Calu3 (cell line): ENCODE data around the gene FAM13B. TPM values are rescaled to one million over a fixed set of nuclear protein-coding genes. Genes with fewer than 3 reads are reported as not detected.

Experiments used
- BruUV-seq: library from RNA; stranded (reverse); fragments of 400-500 nt; replicated peaks from 2 replicates; lab custom pipeline; 2021; lab: Mats Ljungman, UMichigan
- CTCF ChIA-PET: fragments of 300-600 bp; sonication (Branson Sonifier 250); formaldehyde crosslinking; loops from one replicate; lab custom pipeline; 2022; ENCODE audit warnings: antibody characterized with exemption; lab: Charles Lee
- DNase-seq: peaks from one replicate; pipeline ENCODE4 v3.0.0; 2022
- H3K27ac Mint-ChIP-seq: one replicate; pipeline ENCODE4 v1.8.0; 2022; ENCODE audit warnings: mixed read lengths; ENCODE audit not compliant: unreplicated experiment
- H3K27me3 Mint-ChIP-seq: one replicate; pipeline ENCODE4 v1.8.0; 2022; ENCODE audit warnings: mixed read lengths; ENCODE audit not compliant: unreplicated experiment
- H3K36me3 Mint-ChIP-seq: one replicate; pipeline ENCODE4 v1.8.0; 2022; ENCODE audit warnings: mild to moderate bottlenecking, moderate library complexity, mixed read lengths; ENCODE audit not compliant: insufficient read depth, unreplicated experiment
- H3K4me1 Mint-ChIP-seq: one replicate; pipeline ENCODE4 v1.8.0; 2022; ENCODE audit warnings: mild to moderate bottlenecking, low read depth, mixed read lengths; ENCODE audit not compliant: unreplicated experiment
- H3K4me3 Mint-ChIP-seq: one replicate; pipeline ENCODE4 v1.8.0; 2022; ENCODE audit warnings: mild to moderate bottlenecking, low read depth, moderate library complexity, mixed read lengths; ENCODE audit not compliant: unreplicated experiment
- H3K9me3 Mint-ChIP-seq: one replicate; pipeline ENCODE4 v1.8.0; 2022; ENCODE audit warnings: low read depth, mixed read lengths; ENCODE audit not compliant: unreplicated experiment
- CTCF ChIP-seq: fragments of 200-600 bp; IDR thresholded peaks from one replicate; pipeline ENCODE4 v1.8.0; 2022; ENCODE audit warnings: antibody characterized with exemption; ENCODE audit not compliant: unreplicated experiment
- intact Hi-C: fragments of 100-400 bp; cut with micrococcal nuclease; formaldehyde crosslinking; loops from one replicate; pipeline ENCODE4 v1.10.0; 2022; ENCODE audit not compliant: unreplicated experiment
- total RNA-seq: library from RNA; stranded (reverse); gene quantifications from 2 replicates; pipeline ENCODE4 v1.2.3, GENCODE V29; 2022

The FAM13B gene
- total RNA-seq, 1 experiment from 2014 or later: 34.9 TPM

- no peaks in the 10 kb centered on the region for H3K9me3 Mint-ChIP-seq
- CTCF ChIA-PET: interaction anchor here (0.6 to 2.9 kb wide), 8 partner anchors 8 to 439 kb away, joined by 3 to 20 read pairs (median 4); no protein-coding TSS in a partner anchor
- no peak overlapping the region for H3K4me3 Mint-ChIP-seq
- H3K4me1 Mint-ChIP-seq: no peaks in the 10 kb centered on the region
- no peak overlapping the region for H3K27ac Mint-ChIP-seq
- DNase-seq: peak; percentile 93
- H3K36me3 Mint-ChIP-seq: no peaks in the 10 kb centered on the region
- BruUV-seq: no TSS peak
- peak; percentile 77 for TF ChIP-seq CTCF
- intact Hi-C loops: loop anchor here (1.0 to 10.0 kb wide), 3 partner anchors 33 to 440 kb away; no protein-coding TSS in a partner anchor
- peaks cover 11% of the 10 kb centered on the region for H3K27me3 Mint-ChIP-seq
These were observed 36.1 kb upstream of the FAM13B start for GRCh38 chr5:138068742-138069600.

- no TSS peak for BruUV-seq
- DNase-seq: no peak
- CTCF ChIA-PET: interaction anchor here (0.6 to 2.9 kb wide), 4 partner anchors 32 to 438 kb away, joined by 3 to 20 read pairs (median 6); no protein-coding TSS in a partner anchor
- H3K36me3 Mint-ChIP-seq: no peaks in the 10 kb centered on the region
- no peak for TF ChIP-seq CTCF
- no peak overlapping the region for H3K4me3 Mint-ChIP-seq
- H3K27me3 Mint-ChIP-seq: peaks cover 11% of the 10 kb centered on the region
- intact Hi-C loops: loop anchor here (1.0 to 10.0 kb wide), 3 partner anchors 32 to 439 kb away; no protein-coding TSS in a partner anchor
- H3K9me3 Mint-ChIP-seq: no peaks in the 10 kb centered on the region
- no peak overlapping the region for H3K27ac Mint-ChIP-seq
- no peaks in the 10 kb centered on the region for H3K4me1 Mint-ChIP-seq
These were observed 35.1 kb upstream of the FAM13B start for GRCh38 chr5:138067945-138068344.

GRCh38 chr5:138065102-138065501 is 32.2 kb upstream of the FAM13B start:
- Mint-ChIP-seq H3K27me3 (no peaks in the 10 kb centered on the region), H3K4me3 (no peak overlapping the region), H3K27ac (no peak overlapping the region), H3K36me3 (no peaks in the 10 kb centered on the region), H3K9me3 (no peaks in the 10 kb centered on the region), H3K4me1 (no peaks in the 10 kb centered on the region)
- CTCF ChIA-PET: interaction anchor here (0.6 to 1.8 kb wide), 8 partner anchors 11 to 436 kb away, joined by 3 to 13 read pairs (median 3); no protein-coding TSS in a partner anchor
- no TSS peak for BruUV-seq
- DNase-seq: peak; percentile 40
- intact Hi-C loops: loop anchor here (10.0 kb wide), 1 partner anchor 290 kb away; no protein-coding TSS in a partner anchor
- TF ChIP-seq CTCF: peak; percentile 60

- no TSS peak for BruUV-seq
- Mint-ChIP-seq H3K9me3 (no peaks in the 10 kb centered on the region), H3K27me3 (no peaks in the 10 kb centered on the region), H3K27ac (no peak overlapping the region), H3K4me1 (no peaks in the 10 kb centered on the region), H3K4me3 (no peak overlapping the region), H3K36me3 (no peaks in the 10 kb centered on the region)
- no peak for DNase-seq
- intact Hi-C loops: loop anchor here (10.0 kb wide), 1 partner anchor 290 kb away; no protein-coding TSS in a partner anchor
- CTCF ChIA-PET: interaction anchor here (0.6 to 1.8 kb wide), 8 partner anchors 12 to 435 kb away, joined by 3 to 13 read pairs (median 3); no protein-coding TSS in a partner anchor
- TF ChIP-seq CTCF: no peak
These were observed 31.6 kb upstream of the FAM13B start for GRCh38 chr5:138064526-138064925.
